ENCODE measurements around the gene CFAP20. TPM values are rescaled to one million over a fixed set of nuclear protein-coding genes. Genes with fewer than 3 reads are reported as not detected.

Gene CFAP20
- total RNA-seq, 1 experiment from 2014 or later = 59.7 TPM

GRCh38 chr16:58107709-58108108 is 21.5 kb downstream of the CFAP20 start:
- BruUV-seq (replicated peaks) = no TSS peak
- no peaks in the 10 kb centered on the region for H3K36me3 ChIP-seq (ENCODE audit: control insufficient read depth in 1 of 2, insufficient read depth in 2 of 2, low read length in 2 of 2)
- CTCF ChIA-PET = interaction anchor here (1.2 to 3.2 kb wide), 3 partner anchors 11 to 12 kb away, joined by 4 to 15 read pairs (median 5); no protein-coding TSS in a partner anchor
- no peak overlapping the region for H3K4me3 ChIP-seq (replicated peaks in 1 of 2; ENCODE audit: low read depth in 1 of 2, low read length in 2 of 2)
- H3K27me3 ChIP-seq (ENCODE audit: insufficient read depth, low read length) = no peaks in the 10 kb centered on the region
- no peaks in the 10 kb centered on the region for H3K79me2 ChIP-seq (ENCODE audit: insufficient read depth, low read length)
- intact Hi-C loops (cut with micrococcal nuclease) = no loop called here
- no peaks in the 10 kb centered on the region for H3K9me2 ChIP-seq (ENCODE audit: insufficient read depth)
- H3K4me2 ChIP-seq (ENCODE audit: low read length) = no peak overlapping the region
- no peak overlapping the region for H2AFZ ChIP-seq (ENCODE audit: low read depth, low read length, poor library complexity, severe bottlenecking)
- POLR2A ChIA-PET = no interaction called here
- no peaks in the 10 kb centered on the region for H3K9me3 ChIP-seq (ENCODE audit: control insufficient read depth in 1 of 2, insufficient read depth in 1 of 2, low read depth in 1 of 2, low read length in 2 of 2)
- no peaks in the 10 kb centered on the region; the same call in 1 of the 2 replicates for H4K20me1 ChIP-seq (ENCODE audit: insufficient read depth)
- no peak for TF ChIP-seq ELF1 (IDR thresholded peaks at IDR 0.05; ENCODE audit: borderline replicate concordance, low read depth)
- no peak for TF ChIP-seq REST (IDR thresholded peaks at IDR 0.05; ENCODE audit: low read depth)
- TF ChIP-seq SRF (IDR thresholded peaks at IDR 0.05; ENCODE audit: low read depth) = no peak
- no peak for TF ChIP-seq POLR2A (IDR thresholded peaks at IDR 0.05; ENCODE audit: borderline replicate concordance, extremely low read depth, insufficient read depth, insufficient read length)
- TF ChIP-seq CBX3 (IDR thresholded peaks at IDR 0.05; ENCODE audit: low read depth) = no peak
- no peak overlapping the region for H3K27ac ChIP-seq (ENCODE audit: low read depth, low read length)
- H3K4me1 ChIP-seq (ENCODE audit: control insufficient read depth in 1 of 2, insufficient read depth in 2 of 2, low read length in 2 of 2) = no peaks in the 10 kb centered on the region
- no peak for ATAC-seq
- DNase-seq (ENCODE audit: low read depth, low spot score) = no peak
- H3K9ac ChIP-seq (ENCODE audit: low read length) = no peak overlapping the region
- RAD21 ChIA-PET (ENCODE audit: low non-redundant PET in 1 of 2, low total read pairs in 2 of 2, uncharacterized antibody in 2 of 2, unreplicated experiment in 2 of 2) = no interaction called here

- CTCF ChIA-PET = interaction anchor here (1.2 to 1.5 kb wide), 2 partner anchors 10 to 12 kb away, joined by 4 to 5 read pairs; no protein-coding TSS in a partner anchor
- no peaks in the 10 kb centered on the region for H3K79me2 ChIP-seq (ENCODE audit: insufficient read depth, low read length)
- ATAC-seq = peak; percentile 61; the same call in 1 of the 2 replicates
- BruUV-seq (replicated peaks) = no TSS peak
- no peaks in the 10 kb centered on the region for H4K20me1 ChIP-seq (ENCODE audit: insufficient read depth)
- POLR2A ChIA-PET = interaction anchor here (0.7 kb wide), 1 partner anchor 22 kb away, joined by 3 read pairs; the partner anchor contains the start of gene CFAP20
- no peak overlapping the region for H3K27ac ChIP-seq (ENCODE audit: low read depth, low read length)
- H3K9ac ChIP-seq (ENCODE audit: low read length) = no peak overlapping the region
- intact Hi-C loops (cut with micrococcal nuclease) = no loop called here
- H3K4me3 ChIP-seq (replicated peaks in 1 of 2; ENCODE audit: low read depth in 1 of 2, low read length in 2 of 2) = no peak overlapping the region
- no peak overlapping the region for H3K4me2 ChIP-seq (ENCODE audit: low read length)
- H3K36me3 ChIP-seq (ENCODE audit: control insufficient read depth in 1 of 2, insufficient read depth in 2 of 2, low read length in 2 of 2) = no peaks in the 10 kb centered on the region
- DNase-seq (ENCODE audit: low read depth, low spot score) = no peak
- H2AFZ ChIP-seq (ENCODE audit: low read depth, low read length, poor library complexity, severe bottlenecking) = no peak overlapping the region
- RAD21 ChIA-PET (ENCODE audit: low non-redundant PET in 1 of 2, low total read pairs in 2 of 2, uncharacterized antibody in 2 of 2, unreplicated experiment in 2 of 2) = no interaction called here
- TF ChIP-seq, protein P1, sequence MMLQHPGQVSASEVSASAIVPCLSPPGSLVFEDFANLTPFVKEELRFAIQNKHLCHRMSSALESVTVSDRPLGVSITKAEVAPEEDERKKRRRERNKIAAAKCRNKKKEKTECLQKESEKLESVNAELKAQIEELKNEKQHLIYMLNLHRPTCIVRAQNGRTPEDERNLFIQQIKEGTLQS (IDR thresholded peaks at IDR 0.05) = no peak
- TF ChIP-seq ELF1 (IDR thresholded peaks at IDR 0.05; ENCODE audit: borderline replicate concordance, low read depth) (no peak), EZH2phosphoT487 (IDR thresholded peaks at IDR 0.05; ENCODE audit: borderline replicate concordance) (no peak), EGR1 (IDR thresholded peaks at IDR 0.05; ENCODE audit: low read depth) (no peak), ZFX (IDR thresholded peaks at IDR 0.05) (no peak), RAD21 (IDR thresholded peaks at IDR 0.05; ENCODE audit: low read depth) (no peak)
- TF ChIP-seq, protein P2, sequence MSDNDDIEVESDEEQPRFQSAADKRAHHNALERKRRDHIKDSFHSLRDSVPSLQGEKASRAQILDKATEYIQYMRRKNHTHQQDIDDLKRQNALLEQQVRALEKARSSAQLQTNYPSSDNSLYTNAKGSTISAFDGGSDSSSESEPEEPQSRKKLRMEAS (IDR thresholded peaks at IDR 0.05) = no peak
- TF ChIP-seq, protein P3, sequence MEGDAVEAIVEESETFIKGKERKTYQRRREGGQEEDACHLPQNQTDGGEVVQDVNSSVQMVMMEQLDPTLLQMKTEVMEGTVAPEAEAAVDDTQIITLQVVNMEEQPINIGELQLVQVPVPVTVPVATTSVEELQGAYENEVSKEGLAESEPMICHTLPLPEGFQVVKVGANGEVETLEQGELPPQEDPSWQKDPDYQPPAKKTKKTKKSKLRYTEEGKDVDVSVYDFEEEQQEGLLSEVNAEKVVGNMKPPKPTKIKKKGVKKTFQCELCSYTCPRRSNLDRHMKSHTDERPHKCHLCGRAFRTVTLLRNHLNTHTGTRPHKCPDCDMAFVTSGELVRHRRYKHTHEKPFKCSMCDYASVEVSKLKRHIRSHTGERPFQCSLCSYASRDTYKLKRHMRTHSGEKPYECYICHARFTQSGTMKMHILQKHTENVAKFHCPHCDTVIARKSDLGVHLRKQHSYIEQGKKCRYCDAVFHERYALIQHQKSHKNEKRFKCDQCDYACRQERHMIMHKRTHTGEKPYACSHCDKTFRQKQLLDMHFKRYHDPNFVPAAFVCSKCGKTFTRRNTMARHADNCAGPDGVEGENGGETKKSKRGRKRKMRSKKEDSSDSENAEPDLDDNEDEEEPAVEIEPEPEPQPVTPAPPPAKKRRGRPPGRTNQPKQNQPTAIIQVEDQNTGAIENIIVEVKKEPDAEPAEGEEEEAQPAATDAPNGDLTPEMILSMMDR (IDR thresholded peaks at IDR 0.05 in 2 of 3, conservative IDR thresholded peaks at IDR 0.05 in 1 of 3; ENCODE audit: borderline replicate concordance in 1 of 3, insufficient read depth in 1 of 3, low read depth in 2 of 3, low read length in 2 of 3) = peak in 2 of 3 experiments; percentile 25; a peak in 2 of 6 replicates
- H3K9me3 ChIP-seq (ENCODE audit: control insufficient read depth in 1 of 2, insufficient read depth in 1 of 2, low read depth in 1 of 2, low read length in 2 of 2) = no peaks in the 10 kb centered on the region
- no peaks in the 10 kb centered on the region for H3K4me1 ChIP-seq (ENCODE audit: control insufficient read depth in 1 of 2, insufficient read depth in 2 of 2, low read length in 2 of 2)
- no peaks in the 10 kb centered on the region for H3K9me2 ChIP-seq (ENCODE audit: insufficient read depth)
- no peaks in the 10 kb centered on the region for H3K27me3 ChIP-seq (ENCODE audit: insufficient read depth, low read length)
Measured at GRCh38 chr16:58107228-58107627, 22.0 kb downstream of the CFAP20 start.

All from HCT116 (cell line).